ENCODE data around the gene SETX. TPM values are rescaled to one million over a fixed set of nuclear protein-coding genes. Genes with fewer than 3 reads are reported as not detected.

The SETX gene
- total RNA-seq, 1 experiment from 2014 or later: 31.3 TPM

DNA sequence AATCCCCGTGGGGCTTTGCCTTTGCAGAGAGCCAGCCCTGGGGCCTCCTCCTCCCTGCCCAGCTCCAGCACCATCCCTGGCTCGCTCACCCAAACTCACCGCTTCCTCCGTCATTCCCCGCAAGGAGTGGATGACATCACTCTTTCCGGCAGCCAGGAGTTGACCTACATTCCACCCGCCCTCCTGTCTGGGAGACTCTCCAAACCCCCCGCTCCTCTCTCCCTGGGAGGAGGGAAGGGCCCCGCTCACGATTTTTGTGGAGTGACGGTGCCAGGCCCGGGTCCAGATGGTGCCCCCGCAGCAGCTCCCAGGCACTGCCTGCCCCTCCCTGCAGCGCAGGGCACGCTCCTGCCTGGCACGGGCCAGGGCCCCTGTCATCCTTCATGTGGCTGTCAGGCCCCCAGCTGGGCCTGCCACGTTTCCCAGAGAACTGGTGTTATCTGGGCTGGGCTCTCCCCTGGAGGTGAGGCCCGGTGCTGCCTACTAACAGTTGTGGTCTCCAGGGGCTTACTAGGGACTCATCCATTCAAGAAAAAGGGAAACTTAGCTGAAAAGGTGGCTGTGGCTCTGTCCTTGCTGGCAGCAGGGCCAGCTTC, 140.7 kb downstream of the SETX start:
- peak; percentile 93 for DNase-seq (ENCODE audit: low read depth)

DNA sequence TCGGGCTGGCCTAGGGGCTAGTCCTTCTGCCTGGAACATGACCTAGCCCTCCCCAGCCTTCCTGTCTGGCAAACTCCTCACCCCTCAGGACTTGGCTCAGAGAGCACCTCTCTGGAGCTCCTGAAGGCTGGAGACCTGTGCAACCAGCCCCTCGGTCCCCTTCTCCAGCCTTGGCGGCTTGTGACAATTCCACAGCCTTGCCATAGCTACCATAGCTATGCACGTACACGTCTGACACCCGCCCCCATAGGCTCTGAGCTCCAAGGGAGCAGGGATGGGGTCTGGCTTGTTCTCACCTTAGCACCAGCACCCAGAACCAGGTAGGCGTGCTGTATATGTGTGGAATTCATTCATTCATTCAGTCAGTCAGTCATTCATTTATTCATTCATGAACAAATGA, 143.2 kb downstream of the SETX start:
- no peak for DNase-seq (ENCODE audit: low read depth)

Other genes starting within 250 kb of the SETX start
- gene NTNG2, start 192.9 kb downstream of the SETX start, total RNA-seq (2014; rRNA removed; shearing (Covaris generic)): 0.39 and 0.49 TPM in 2 replicates
- 14.8 and 19.0 TPM in 2 replicates for gene TTF1, start 51.9 kb upstream of the SETX start, total RNA-seq (2014; rRNA removed; shearing (Covaris generic))
- not detected in 2 replicates for gene CFAP77, start 55.2 kb upstream of the SETX start, total RNA-seq (2014; rRNA removed; shearing (Covaris generic))
- not detected in 2 replicates for gene BARHL1, start 227.6 kb upstream of the SETX start, total RNA-seq (2014; rRNA removed; shearing (Covaris generic))